ENCODE results near the gene SMC1B. TPM values are rescaled to one million over a fixed set of nuclear protein-coding genes. Genes with fewer than 3 reads are reported as not detected.

Gene SMC1B
- total and polyA plus RNA-seq, 8 donors = 0.10 to 0.35 (median 0.16) TPM

- no peaks in the 10 kb centered on the region for H3K27me3 ChIP-seq
- no peaks in the 10 kb centered on the region for H3K9me3 ChIP-seq
- no peak for ATAC-seq
- H3K27ac ChIP-seq = no peak overlapping the region
- DNase-seq = no peak
- intact Hi-C loops (cut with DNase I) = no loop called here
- TF ChIP-seq CTCF (IDR thresholded peaks at IDR 0.05) = no peak
- H3K4me3 ChIP-seq = no peak overlapping the region
- H3K36me3 ChIP-seq = no peaks in the 10 kb centered on the region
- peaks cover 0 to 13% of the 10 kb centered on the region in 2 donors for H3K4me1 ChIP-seq
These were observed 107.8 kb downstream of the SMC1B start for GRCh38 chr22:45305456-45306075.

GRCh38 chr22:45304971-45305370 lies 108.4 kb downstream of the SMC1B start:
- DNase-seq (no peak), ATAC-seq (no peak)
- Histone ChIP-seq H3K27me3 (no peaks in the 10 kb centered on the region), H3K4me1 (peaks cover 0 to 9% of the 10 kb centered on the region in 2 donors), H3K27ac (no peak overlapping the region), H3K36me3 (no peaks in the 10 kb centered on the region), H3K4me3 (no peak overlapping the region), H3K9me3 (no peaks in the 10 kb centered on the region)
- intact Hi-C loops (cut with DNase I) = no loop called here
- no peak for TF ChIP-seq CTCF (IDR thresholded peaks at IDR 0.05)

- Histone ChIP-seq H3K9me3 (no peaks in the 10 kb centered on the region), H3K27ac (no peak overlapping the region), H3K36me3 (no peaks in the 10 kb centered on the region), H3K27me3 (no peaks in the 10 kb centered on the region), H3K4me1 (no peaks in the 10 kb centered on the region), H3K4me3 (no peak overlapping the region)
- no peak for DNase-seq
- no peak for TF ChIP-seq CTCF (IDR thresholded peaks at IDR 0.05)
- no peak for ATAC-seq
- intact Hi-C loops (cut with DNase I) = no loop called here
These were observed 110.2 kb downstream of the SMC1B start for GRCh38 chr22:45303181-45303580.

- Histone ChIP-seq H3K27ac (no peak overlapping the region), H3K4me3 (no peak overlapping the region), H3K9me3 (no peaks in the 10 kb centered on the region), H3K27me3 (no peaks in the 10 kb centered on the region), H3K4me1 (no peaks in the 10 kb centered on the region), H3K36me3 (no peaks in the 10 kb centered on the region)
- no peak for ATAC-seq
- intact Hi-C loops (cut with DNase I) = no loop called here
- no peak for TF ChIP-seq CTCF (IDR thresholded peaks at IDR 0.05)
- DNase-seq = no peak
These were observed 110.6 kb downstream of the SMC1B start for GRCh38 chr22:45302751-45303150.

GRCh38 chr22:45298934-45299505 lies 114.4 kb downstream of the SMC1B start:
- no peak for ATAC-seq
- H3K36me3 ChIP-seq = no peaks in the 10 kb centered on the region
- no peak for TF ChIP-seq CTCF (IDR thresholded peaks at IDR 0.05)
- no peaks in the 10 kb centered on the region for H3K27me3 ChIP-seq
- intact Hi-C loops (cut with DNase I) = no loop called here
- no peak for DNase-seq
- peaks cover 0 to 6% of the 10 kb centered on the region in 2 donors for H3K4me1 ChIP-seq
- no peak overlapping the region for H3K4me3 ChIP-seq
- H3K27ac ChIP-seq = no peak overlapping the region
- H3K9me3 ChIP-seq = no peaks in the 10 kb centered on the region
